PC-3 (cell line): ENCODE results near the gene GPR108. TPM values are rescaled to one million over a fixed set of nuclear protein-coding genes. Genes with fewer than 3 reads are reported as not detected.

Source experiments
- ATAC-seq: fragments of 200-7000 bp; cut with Tn5 transposase; 2 replicates; pipeline ENCODE4 v1.9.1; 2020; ENCODE audit warnings: mild to moderate bottlenecking, moderate library complexity
- BruUV-seq: library from RNA; stranded (reverse); fragments of 400-500 nt; replicated peaks from 2 replicates; lab custom pipeline; 2021; lab: Mats Ljungman, UMichigan
- CTCF ChIA-PET: fragments of 300-600 bp; sonication (Branson Sonifier 250); formaldehyde crosslinking; loops from one replicate; lab custom pipeline; 2022; ENCODE audit warnings: antibody characterized with exemption; lab: Charles Lee
- POLR2A ChIA-PET: fragments of 300-600 bp; sonication (Branson Sonifier 250); formaldehyde crosslinking; loops from one replicate; lab custom pipeline; 2022; ENCODE audit warnings: antibody characterized with exemption; ENCODE audit not compliant: unreplicated experiment; lab: Charles Lee
- DNase-seq: peaks from one replicate; pipeline ENCODE4 v3.0.0-alpha.2; 2015
- H2AFZ ChIP-seq: fragments of 300-600 bp; sonication (generic); 2 replicates; pipeline ENCODE4 v1.6.0; 2016; ENCODE audit warnings: antibody characterized with exemption, low read length
- H3F3A ChIP-seq: fragments of 300-600 bp; sonication (generic); one replicate; pipeline ENCODE4 v1.6.0; 2017; ENCODE audit warnings: antibody characterized with exemption, low read length, control low read depth, mild to moderate bottlenecking; ENCODE audit not compliant: unreplicated experiment
- H3K27ac ChIP-seq: fragments of 300-600 bp; sonication (generic); 2 replicates; pipeline ENCODE4 v1.5.1; 2016; ENCODE audit warnings: mild to moderate bottlenecking, low read length
- H3K27me3 ChIP-seq: fragments of 300-600 bp; sonication (generic); 2 replicates; pipeline ENCODE4 v1.6.1; 2016; ENCODE audit warnings: low read length, mixed read lengths
- H3K36me3 ChIP-seq: fragments of 300-600 bp; sonication (generic); 2 replicates; pipeline ENCODE4 v1.6.1; 2016; ENCODE audit warnings: low read depth, mixed run types, low read length, mixed read lengths
- H3K4me1 ChIP-seq: fragments of 300-600 bp; sonication (generic); 2 replicates; pipeline ENCODE4 v1.5.1; 2016; ENCODE audit warnings: low read length; ENCODE audit not compliant: insufficient read depth
- H3K4me2 ChIP-seq: fragments of 300-600 bp; sonication (generic); 2 replicates; pipeline ENCODE4 v1.6.0; 2016; ENCODE audit warnings: low read length
- H3K4me3 ChIP-seq: fragments of 300-600 bp; sonication (generic); 2 replicates; pipeline ENCODE4 v1.5.1; 2016; ENCODE audit warnings: mild to moderate bottlenecking, low read length, mixed read lengths
- H3K79me2 ChIP-seq: fragments of 300-600 bp; sonication (generic); 2 replicates; pipeline ENCODE4 v1.6.1; 2017; ENCODE audit warnings: low read length, mixed read lengths
- H3K9ac ChIP-seq: fragments of 300-600 bp; sonication (generic); 2 replicates; pipeline ENCODE4 v1.6.0; 2016; ENCODE audit warnings: mild to moderate bottlenecking, low read length
- H3K9me2 ChIP-seq: fragments of 300-600 bp; sonication (generic); replicated peaks from 2 replicates; pipeline ENCODE4 v1.6.1; 2016; ENCODE audit warnings: mixed run types, low read length, mixed read lengths
- H3K9me3 ChIP-seq: fragments of 300-600 bp; sonication (generic); 2 replicates; pipeline ENCODE4 v1.6.1; 2016; ENCODE audit warnings: low read length, mixed read lengths
- H4K20me1 ChIP-seq: fragments of 300-600 bp; sonication (generic); 2 replicates; pipeline ENCODE4 v1.6.1; 2016; ENCODE audit warnings: low read length, mixed read lengths
- CTCF ChIP-seq: fragments of 300-600 bp; sonication (generic); conservative IDR thresholded peaks from 2 replicates; pipeline ENCODE4 v1.5.1; 2017; ENCODE audit warnings: antibody characterized with exemption, low read depth, mild to moderate bottlenecking, low read length
- EZH2 ChIP-seq: fragments of 300-600 bp; sonication (generic); IDR thresholded peaks from one replicate; pipeline ENCODE4 v1.6.1; 2017; ENCODE audit warnings: antibody characterized with exemption, mild to moderate bottlenecking, low read length; ENCODE audit not compliant: unreplicated experiment
- EZH2phosphoT487 ChIP-seq: fragments of 300-600 bp; sonication (generic); IDR thresholded peaks from 2 replicates; pipeline ENCODE4 v1.6.1; 2018; ENCODE audit warnings: mild to moderate bottlenecking, antibody characterized with exemption, low read length, borderline replicate concordance
- intact Hi-C: fragments of 100-400 bp; cut with micrococcal nuclease; formaldehyde crosslinking; loops from 2 replicates; pipeline ENCODE4 v1.9.0; 2023
- total RNA-seq: library from RNA; depleted of rRNA; stranded (reverse); fragments of >200 nt; gene quantifications from 2 replicates; pipeline ENCODE4 v1.2.3, GENCODE V29; 2014

Gene GPR108
- total RNA-seq, 1 experiment from 2014 or later = 78.7 TPM

- no peak overlapping the region for H3K9ac ChIP-seq
- intact Hi-C loops = no loop called here
- H3K9me3 ChIP-seq = no peaks in the 10 kb centered on the region
- no peaks in the 10 kb centered on the region for H3K9me2 ChIP-seq
- H4K20me1 ChIP-seq = no peaks in the 10 kb centered on the region
- H3K27me3 ChIP-seq = no peaks in the 10 kb centered on the region
- no peak overlapping the region for H3K4me2 ChIP-seq
- no peaks in the 10 kb centered on the region for H3K79me2 ChIP-seq
- CTCF ChIA-PET = no interaction called here
- no peak overlapping the region for H2AFZ ChIP-seq
- BruUV-seq = no TSS peak
- TF ChIP-seq CTCF = no peak
- no peak for TF ChIP-seq EZH2phosphoT487
- TF ChIP-seq EZH2 = no peak
- POLR2A ChIA-PET = no interaction called here
- no peak for DNase-seq
- no peak overlapping the region for H3K4me3 ChIP-seq
- H3K36me3 ChIP-seq = no peaks in the 10 kb centered on the region
- H3K27ac ChIP-seq = no peak overlapping the region
- peaks cover 5% of the 10 kb centered on the region for H3K4me1 ChIP-seq
- no peak for ATAC-seq
- H3F3A ChIP-seq = no peaks in the 10 kb centered on the region
These were observed 51.9 kb downstream of the GPR108 start for GRCh38 chr19:6685482-6685881.

GRCh38 chr19:6683971-6684370 is 53.4 kb downstream of the GPR108 start:
- Histone ChIP-seq H2AFZ (no peak overlapping the region), H3K4me2 (no peak overlapping the region), H4K20me1 (no peaks in the 10 kb centered on the region), H3K4me3 (no peak overlapping the region), H3F3A (no peaks in the 10 kb centered on the region), H3K9me3 (no peaks in the 10 kb centered on the region), H3K79me2 (no peaks in the 10 kb centered on the region), H3K9me2 (no peaks in the 10 kb centered on the region), H3K27ac (no peak overlapping the region), H3K36me3 (no peaks in the 10 kb centered on the region), H3K9ac (no peak overlapping the region), H3K27me3 (no peaks in the 10 kb centered on the region), H3K4me1 (peaks cover 18% of the 10 kb centered on the region)
- ATAC-seq (no peak), DNase-seq (no peak)
- TF ChIP-seq EZH2 (no peak), EZH2phosphoT487 (no peak), CTCF (no peak)
- no TSS peak for BruUV-seq
- POLR2A ChIA-PET = no interaction called here
- CTCF ChIA-PET = no interaction called here
- intact Hi-C loops = no loop called here

GRCh38 chr19:6682607-6683128 is 54.7 kb downstream of the GPR108 start:
- ChIA-PET POLR2A (no interaction called here), CTCF (no interaction called here)
- Histone ChIP-seq H3K4me1 (peaks cover 29% of the 10 kb centered on the region), H3K27me3 (no peaks in the 10 kb centered on the region), H3K9ac (no peak overlapping the region), H3K9me2 (no peaks in the 10 kb centered on the region), H3K27ac (no peak overlapping the region), H4K20me1 (no peaks in the 10 kb centered on the region), H3K79me2 (no peaks in the 10 kb centered on the region), H3K4me2 (no peak overlapping the region), H2AFZ (no peak overlapping the region), H3K36me3 (no peaks in the 10 kb centered on the region), H3F3A (no peaks in the 10 kb centered on the region), H3K4me3 (no peak overlapping the region), H3K9me3 (no peaks in the 10 kb centered on the region)
- intact Hi-C loops = no loop called here
- DNase-seq (no peak), ATAC-seq (no peak)
- no peak for TF ChIP-seq CTCF
- no peak for TF ChIP-seq EZH2phosphoT487
- no peak for TF ChIP-seq EZH2
- no TSS peak for BruUV-seq
